PC-3 (cell line): Measurements from ENCODE around the gene DECR2. TPM values are rescaled to one million over a fixed set of nuclear protein-coding genes. Genes with fewer than 3 reads are reported as not detected.

ENCODE experiments used
- ATAC-seq: fragments of 200-7000 bp; cut with Tn5 transposase; 2 replicates; pipeline ENCODE4 v1.9.1; 2020; ENCODE audit warnings: mild to moderate bottlenecking, moderate library complexity
- BruUV-seq: library from RNA; stranded (reverse); fragments of 400-500 nt; replicated peaks from 2 replicates; lab custom pipeline; 2021; lab: Mats Ljungman, UMichigan
- CTCF ChIA-PET: fragments of 300-600 bp; sonication (Branson Sonifier 250); formaldehyde crosslinking; loops from one replicate; lab custom pipeline; 2022; ENCODE audit warnings: antibody characterized with exemption; lab: Charles Lee
- POLR2A ChIA-PET: fragments of 300-600 bp; sonication (Branson Sonifier 250); formaldehyde crosslinking; loops from one replicate; lab custom pipeline; 2022; ENCODE audit warnings: antibody characterized with exemption; ENCODE audit not compliant: unreplicated experiment; lab: Charles Lee
- DNase-seq: peaks from one replicate; pipeline ENCODE4 v3.0.0-alpha.2; 2015
- H2AFZ ChIP-seq: fragments of 300-600 bp; sonication (generic); 2 replicates; pipeline ENCODE4 v1.6.0; 2016; ENCODE audit warnings: antibody characterized with exemption, low read length
- H3F3A ChIP-seq: fragments of 300-600 bp; sonication (generic); one replicate; pipeline ENCODE4 v1.6.0; 2017; ENCODE audit warnings: antibody characterized with exemption, low read length, control low read depth, mild to moderate bottlenecking; ENCODE audit not compliant: unreplicated experiment
- H3K27ac ChIP-seq: fragments of 300-600 bp; sonication (generic); 2 replicates; pipeline ENCODE4 v1.5.1; 2016; ENCODE audit warnings: mild to moderate bottlenecking, low read length
- H3K27me3 ChIP-seq: fragments of 300-600 bp; sonication (generic); 2 replicates; pipeline ENCODE4 v1.6.1; 2016; ENCODE audit warnings: low read length, mixed read lengths
- H3K36me3 ChIP-seq: fragments of 300-600 bp; sonication (generic); 2 replicates; pipeline ENCODE4 v1.6.1; 2016; ENCODE audit warnings: low read depth, mixed run types, low read length, mixed read lengths
- H3K4me1 ChIP-seq: fragments of 300-600 bp; sonication (generic); 2 replicates; pipeline ENCODE4 v1.5.1; 2016; ENCODE audit warnings: low read length; ENCODE audit not compliant: insufficient read depth
- H3K4me2 ChIP-seq: fragments of 300-600 bp; sonication (generic); 2 replicates; pipeline ENCODE4 v1.6.0; 2016; ENCODE audit warnings: low read length
- H3K4me3 ChIP-seq: fragments of 300-600 bp; sonication (generic); 2 replicates; pipeline ENCODE4 v1.5.1; 2016; ENCODE audit warnings: mild to moderate bottlenecking, low read length, mixed read lengths
- H3K79me2 ChIP-seq: fragments of 300-600 bp; sonication (generic); 2 replicates; pipeline ENCODE4 v1.6.1; 2017; ENCODE audit warnings: low read length, mixed read lengths
- H3K9ac ChIP-seq: fragments of 300-600 bp; sonication (generic); 2 replicates; pipeline ENCODE4 v1.6.0; 2016; ENCODE audit warnings: mild to moderate bottlenecking, low read length
- H3K9me2 ChIP-seq: fragments of 300-600 bp; sonication (generic); replicated peaks from 2 replicates; pipeline ENCODE4 v1.6.1; 2016; ENCODE audit warnings: mixed run types, low read length, mixed read lengths
- H3K9me3 ChIP-seq: fragments of 300-600 bp; sonication (generic); 2 replicates; pipeline ENCODE4 v1.6.1; 2016; ENCODE audit warnings: low read length, mixed read lengths
- H4K20me1 ChIP-seq: fragments of 300-600 bp; sonication (generic); 2 replicates; pipeline ENCODE4 v1.6.1; 2016; ENCODE audit warnings: low read length, mixed read lengths
- EZH2 ChIP-seq: fragments of 300-600 bp; sonication (generic); IDR thresholded peaks from one replicate; pipeline ENCODE4 v1.6.1; 2017; ENCODE audit warnings: antibody characterized with exemption, mild to moderate bottlenecking, low read length; ENCODE audit not compliant: unreplicated experiment
- EZH2phosphoT487 ChIP-seq: fragments of 300-600 bp; sonication (generic); IDR thresholded peaks from 2 replicates; pipeline ENCODE4 v1.6.1; 2018; ENCODE audit warnings: mild to moderate bottlenecking, antibody characterized with exemption, low read length, borderline replicate concordance
- intact Hi-C: fragments of 100-400 bp; cut with micrococcal nuclease; formaldehyde crosslinking; loops from 2 replicates; pipeline ENCODE4 v1.9.0; 2023
- total RNA-seq: library from RNA; depleted of rRNA; stranded (reverse); fragments of >200 nt; gene quantifications from 2 replicates; pipeline ENCODE4 v1.2.3, GENCODE V29; 2014
- TF ChIP-seq, protein P1 (sequence below): fragments of 300-600 bp; sonication (generic); conservative IDR thresholded peaks from 2 replicates; pipeline ENCODE4 v1.5.1; 2017; ENCODE audit warnings: antibody characterized with exemption, low read depth, mild to moderate bottlenecking, low read length

DECR2 gene
- total RNA-seq, 1 experiment from 2014 or later = 19.8 TPM

DNA sequence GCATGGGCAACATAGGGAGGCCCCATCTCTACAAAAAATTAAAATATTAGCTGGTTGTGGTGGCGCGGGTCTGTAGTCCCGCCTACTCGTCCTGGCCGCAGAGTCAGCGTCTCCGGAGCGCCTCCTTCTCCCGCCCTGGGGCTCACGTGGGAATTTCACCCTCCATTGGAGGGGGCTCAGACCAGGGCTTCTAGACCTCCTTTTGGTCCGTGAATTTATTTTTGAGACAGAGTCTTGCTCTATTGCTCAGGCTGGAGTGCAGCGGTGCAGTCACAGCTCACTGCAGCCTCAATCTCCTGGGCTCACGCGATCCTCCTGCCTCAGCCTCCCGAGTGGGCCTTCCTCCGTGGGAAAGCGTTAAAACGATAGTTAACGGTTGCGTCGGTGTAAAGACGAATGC is 5.1 kb upstream of the DECR2 start:
- peaks cover 4% of the 10 kb centered on the region; the same call in 1 of the 2 replicates for H3K79me2 ChIP-seq
- no peaks in the 10 kb centered on the region for H3F3A ChIP-seq
- H3K27ac ChIP-seq = no peak overlapping the region
- ATAC-seq (peak; percentile 37), DNase-seq (peak; percentile 54)
- H4K20me1 ChIP-seq = no peaks in the 10 kb centered on the region
- no peak for TF ChIP-seq EZH2
- no peak for TF ChIP-seq EZH2phosphoT487
- TF ChIP-seq, protein P1, sequence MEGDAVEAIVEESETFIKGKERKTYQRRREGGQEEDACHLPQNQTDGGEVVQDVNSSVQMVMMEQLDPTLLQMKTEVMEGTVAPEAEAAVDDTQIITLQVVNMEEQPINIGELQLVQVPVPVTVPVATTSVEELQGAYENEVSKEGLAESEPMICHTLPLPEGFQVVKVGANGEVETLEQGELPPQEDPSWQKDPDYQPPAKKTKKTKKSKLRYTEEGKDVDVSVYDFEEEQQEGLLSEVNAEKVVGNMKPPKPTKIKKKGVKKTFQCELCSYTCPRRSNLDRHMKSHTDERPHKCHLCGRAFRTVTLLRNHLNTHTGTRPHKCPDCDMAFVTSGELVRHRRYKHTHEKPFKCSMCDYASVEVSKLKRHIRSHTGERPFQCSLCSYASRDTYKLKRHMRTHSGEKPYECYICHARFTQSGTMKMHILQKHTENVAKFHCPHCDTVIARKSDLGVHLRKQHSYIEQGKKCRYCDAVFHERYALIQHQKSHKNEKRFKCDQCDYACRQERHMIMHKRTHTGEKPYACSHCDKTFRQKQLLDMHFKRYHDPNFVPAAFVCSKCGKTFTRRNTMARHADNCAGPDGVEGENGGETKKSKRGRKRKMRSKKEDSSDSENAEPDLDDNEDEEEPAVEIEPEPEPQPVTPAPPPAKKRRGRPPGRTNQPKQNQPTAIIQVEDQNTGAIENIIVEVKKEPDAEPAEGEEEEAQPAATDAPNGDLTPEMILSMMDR = no peak
- H3K9ac ChIP-seq = no peak overlapping the region
- H3K36me3 ChIP-seq = no peaks in the 10 kb centered on the region
- ChIA-PET CTCF (no interaction called here), POLR2A (no interaction called here)
- BruUV-seq = no TSS peak
- H2AFZ ChIP-seq = peak overlapping the region; percentile 74
- no peaks in the 10 kb centered on the region for H3K9me2 ChIP-seq
- peak overlapping the region; percentile 65 for H3K4me3 ChIP-seq
- H3K4me2 ChIP-seq = peak overlapping the region; percentile 91
- intact Hi-C loops = no loop called here
- H3K27me3 ChIP-seq = no peaks in the 10 kb centered on the region
- H3K9me3 ChIP-seq = no peaks in the 10 kb centered on the region
- peaks cover 6% of the 10 kb centered on the region for H3K4me1 ChIP-seq

DNA sequence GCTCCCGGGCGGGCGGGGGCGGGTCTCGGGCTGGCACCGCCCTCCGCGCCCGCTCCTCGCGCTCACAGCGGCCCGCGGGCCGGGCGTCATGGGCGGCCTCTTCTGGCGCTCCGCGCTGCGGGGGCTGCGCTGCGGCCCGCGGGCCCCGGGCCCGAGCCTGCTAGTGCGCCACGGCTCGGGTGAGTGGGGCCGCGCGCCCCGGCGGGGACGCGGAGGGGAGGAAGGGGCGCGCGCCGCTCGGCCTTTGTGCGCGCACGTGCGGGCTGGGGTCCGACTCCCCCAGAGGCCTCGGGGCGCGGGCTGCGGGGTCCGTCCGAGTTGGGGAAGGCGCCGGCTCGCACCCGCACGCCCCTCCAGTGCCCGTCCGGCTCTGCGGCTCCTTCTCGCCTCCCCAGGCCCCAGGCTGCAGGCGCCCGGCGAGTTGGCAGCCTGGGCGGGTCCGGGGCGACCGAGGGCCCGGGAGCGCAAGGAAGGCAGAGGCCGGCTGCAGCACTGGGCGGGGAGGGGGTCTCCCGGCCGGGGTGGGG is 4.5 kb upstream of the DECR2 start, which contains the start of gene NME4:
Gene NME4, plus strand, starts transcription at position 65 of the 527 bp plus-strand sequence. Its CDS starts 24 bp downstream, at position 89.
- H3K4me1 ChIP-seq = peaks cover 6% of the 10 kb centered on the region
- ATAC-seq (peak; percentile 10; the same call in 1 of the 2 replicates), DNase-seq (peak; percentile 14)
- peak within 1 kb of the TSS; percentile 91 for H3K4me2 ChIP-seq
- no peak for TF ChIP-seq EZH2
- TF ChIP-seq, protein P1 = no peak
- TF ChIP-seq EZH2phosphoT487 = no peak
- no peaks in the 10 kb centered on the region for H4K20me1 ChIP-seq
- BruUV-seq = no TSS peak
- H2AFZ ChIP-seq = peak within 1 kb of the TSS; percentile 74
- H3K9me3 ChIP-seq = no peaks in the 10 kb centered on the region
- no peaks in the 10 kb centered on the region for H3F3A ChIP-seq
- peak within 1 kb of the TSS; percentile 52; the same call in 1 of the 2 replicates for H3K9ac ChIP-seq
- H3K79me2 ChIP-seq = peaks cover 5% of the 10 kb centered on the region; the same call in 1 of the 2 replicates
- no peaks in the 10 kb centered on the region for H3K27me3 ChIP-seq
- POLR2A ChIA-PET = no interaction called here
- intact Hi-C loops = no loop called here
- no peaks in the 10 kb centered on the region for H3K9me2 ChIP-seq
- H3K4me3 ChIP-seq = peak within 1 kb of the TSS; percentile 65
- H3K27ac ChIP-seq = no peak within 1 kb of the TSS
- CTCF ChIA-PET = no interaction called here
- H3K36me3 ChIP-seq = no peaks in the 10 kb centered on the region

DNA sequence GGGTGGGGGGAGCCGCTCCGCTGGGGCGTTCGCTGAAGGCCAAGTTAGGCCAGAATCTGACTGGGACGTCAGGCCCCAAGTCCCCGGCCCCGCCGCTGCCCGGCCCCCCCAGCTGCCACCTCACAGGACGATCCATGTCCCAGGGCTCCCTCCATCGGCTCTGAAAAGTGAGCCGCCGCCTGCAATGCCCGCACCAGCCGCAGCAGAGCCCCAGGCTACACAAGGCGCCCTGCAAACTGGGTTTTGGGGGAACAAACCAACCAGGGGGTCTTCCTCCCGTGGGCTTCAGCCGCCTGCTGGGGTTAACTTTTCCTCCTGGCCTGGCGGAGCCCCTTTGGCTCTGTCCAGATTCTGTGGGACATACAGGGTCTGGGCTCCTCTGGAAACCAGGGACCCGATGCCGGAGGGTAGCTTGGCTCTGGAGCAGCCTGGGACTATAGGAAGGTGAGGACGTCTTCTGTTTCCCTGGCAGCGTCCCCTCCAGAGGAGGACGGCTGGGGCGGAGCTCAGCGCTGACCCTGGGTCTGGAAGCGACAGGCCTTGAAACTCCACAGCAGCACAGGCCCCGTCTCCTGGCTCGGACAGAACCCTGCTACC is 3.9 kb upstream of the DECR2 start:
- Histone ChIP-seq H3K9me3 (no peaks in the 10 kb centered on the region), H2AFZ (no peak overlapping the region), H3K4me3 (no peak overlapping the region), H3K36me3 (no peaks in the 10 kb centered on the region), H4K20me1 (no peaks in the 10 kb centered on the region), H3K4me1 (peaks cover 6% of the 10 kb centered on the region), H3K27ac (no peak overlapping the region), H3K79me2 (peaks cover 11% of the 10 kb centered on the region), H3K9me2 (no peaks in the 10 kb centered on the region), H3K4me2 (peak overlapping the region; percentile 64), H3F3A (no peaks in the 10 kb centered on the region), H3K27me3 (no peaks in the 10 kb centered on the region), H3K9ac (no peak overlapping the region)
- TF ChIP-seq, protein P1 = peak; percentile 29; the same call in 1 of the 2 replicates
- no peak for TF ChIP-seq EZH2
- CTCF ChIA-PET = interaction anchor here (0.5 kb wide), 1 partner anchor 174 kb away, joined by 3 read pairs; no protein-coding TSS in a partner anchor
- intact Hi-C loops = no loop called here
- ATAC-seq = peak; percentile 35
- POLR2A ChIA-PET = no interaction called here
- BruUV-seq = no TSS peak
- DNase-seq = peak; percentile 57
